GM19351 (cell line): ENCODE data around the gene IGDCC3.

Experiments
- ATAC-seq: cut with Tn5 transposase; IDR thresholded peaks from one replicate; pipeline ENCODE4 v1.9.1; 2021; ENCODE audit warnings: mild to moderate bottlenecking, moderate library complexity; ENCODE audit not compliant: unreplicated experiment

Gene IGDCC3

GRCh38 chr15:65388306-65389080, 10.7 kb upstream of the IGDCC3 start:
- no peak for ATAC-seq

- no peak for ATAC-seq
Measured at GRCh38 chr15:65386886-65387285, 9.1 kb upstream of the IGDCC3 start.

DNA sequence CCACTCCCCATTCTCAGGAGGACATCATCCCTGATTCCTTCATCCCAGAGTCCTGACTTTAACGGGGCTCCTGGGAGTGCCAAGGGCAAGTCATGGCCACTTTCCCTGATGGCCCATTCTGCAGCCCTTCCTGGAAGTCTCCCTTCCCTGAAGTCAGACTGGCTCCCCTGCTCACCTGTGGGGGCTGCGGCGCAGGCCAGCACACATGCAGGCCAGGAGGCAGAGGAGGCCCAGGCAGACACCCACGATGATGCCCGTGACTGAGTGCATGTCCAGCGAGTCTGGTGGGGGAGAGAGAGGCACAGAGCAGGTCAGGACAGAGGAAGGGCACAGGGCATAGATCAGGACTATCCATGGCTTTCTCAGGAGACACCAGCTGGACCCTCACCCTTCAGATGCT, 8.6 kb upstream of the IGDCC3 start:
- ATAC-seq: no peak

GRCh38 chr15:65385870-65386258, 8.1 kb upstream of the IGDCC3 start:
- ATAC-seq: no peak

DNA sequence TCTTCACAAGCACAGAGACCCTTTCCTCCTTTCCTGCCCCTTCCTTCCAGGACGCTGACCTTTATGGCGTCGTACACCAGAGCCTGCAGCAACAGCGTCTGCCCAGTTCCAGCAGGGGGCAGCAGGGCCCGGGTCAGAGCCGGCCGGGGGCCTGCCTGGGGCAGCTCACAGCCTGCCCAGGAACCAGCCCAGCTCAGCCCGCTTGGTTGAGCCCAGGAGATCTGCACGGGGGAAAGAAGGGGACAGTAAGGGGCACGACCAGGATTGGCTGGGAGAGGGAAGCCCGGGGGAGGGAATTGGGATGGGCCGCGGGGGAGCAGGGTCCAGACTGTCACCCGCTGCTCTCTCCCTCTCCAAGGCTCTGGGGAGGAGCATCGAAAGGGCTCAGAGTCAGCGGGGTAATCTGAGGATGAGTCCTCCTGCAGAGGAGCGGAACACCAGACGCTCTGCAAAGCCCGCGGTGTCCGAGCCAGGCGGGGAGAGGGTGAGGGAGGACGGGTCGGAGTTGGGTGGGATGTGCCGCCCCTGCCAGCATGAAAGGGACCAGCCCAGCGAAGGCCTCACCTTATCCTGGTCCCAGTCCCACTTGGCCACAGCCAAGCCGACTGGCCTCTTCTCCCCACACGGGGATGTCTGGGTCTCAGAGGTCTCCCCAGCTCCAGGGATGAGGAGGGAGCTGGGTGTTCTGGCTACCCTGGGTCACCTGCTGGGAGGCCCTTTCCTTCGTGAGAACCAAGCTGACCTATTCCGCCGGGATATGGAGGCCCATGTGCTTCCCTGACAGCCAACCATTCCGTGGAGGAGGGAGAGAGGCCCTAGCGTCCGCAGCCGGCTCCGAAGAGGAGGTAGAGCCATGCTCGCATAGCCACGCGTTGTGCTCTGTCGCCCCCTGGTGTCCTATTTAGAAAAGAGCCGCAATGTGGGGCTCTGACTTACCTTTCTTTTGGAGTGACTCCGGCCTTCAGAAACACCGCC, 7.4 kb upstream of the IGDCC3 start:
- peak; percentile 68 for ATAC-seq

DNA sequence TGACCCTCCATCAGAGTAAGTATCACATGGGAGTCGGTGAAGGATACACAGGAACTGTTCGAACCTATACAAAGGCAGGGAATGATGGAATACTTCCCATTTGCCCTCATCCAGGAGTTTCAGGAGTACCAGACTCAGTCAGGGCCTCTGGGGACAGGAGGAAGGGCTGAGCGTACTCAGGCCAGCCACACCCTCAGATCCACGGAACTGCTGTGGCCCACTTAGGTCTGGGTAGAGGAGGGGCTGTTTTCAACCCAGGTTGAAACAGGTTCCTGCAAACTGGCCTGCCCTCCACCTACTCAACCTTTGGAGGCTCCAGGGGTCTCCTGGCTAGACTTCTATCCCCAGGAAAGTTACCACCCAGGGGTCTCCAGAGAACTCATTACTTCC, 6.7 kb upstream of the IGDCC3 start:
- ATAC-seq: no peak

GRCh38 chr15:65383991-65384390, 6.2 kb upstream of the IGDCC3 start:
- no peak for ATAC-seq

GRCh38 chr15:65383456-65383855, 5.7 kb upstream of the IGDCC3 start:
- no peak for ATAC-seq

DNA sequence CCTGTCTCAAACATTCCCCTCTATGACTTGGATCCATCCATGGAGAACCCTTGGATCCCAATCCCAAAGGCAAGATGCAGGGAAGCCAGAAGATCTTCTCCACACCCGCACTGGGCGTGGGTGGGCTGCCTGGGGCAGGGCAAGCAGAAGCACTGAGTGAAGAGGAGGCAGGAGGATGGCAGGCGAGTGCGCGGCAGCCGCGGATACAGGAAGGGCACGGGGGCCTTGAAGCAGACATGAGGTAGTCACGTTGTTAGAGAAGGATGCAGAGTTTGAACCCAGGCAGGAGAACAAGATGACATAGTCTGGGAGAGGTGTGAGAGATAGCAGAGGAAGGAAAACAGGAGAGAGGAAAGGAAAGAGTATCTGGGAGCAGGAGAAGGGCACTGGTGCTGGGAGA, 5.1 kb upstream of the IGDCC3 start:
- no peak for ATAC-seq

- no peak for ATAC-seq
Measured at GRCh38 chr15:65382146-65382491, 4.3 kb upstream of the IGDCC3 start.

DNA sequence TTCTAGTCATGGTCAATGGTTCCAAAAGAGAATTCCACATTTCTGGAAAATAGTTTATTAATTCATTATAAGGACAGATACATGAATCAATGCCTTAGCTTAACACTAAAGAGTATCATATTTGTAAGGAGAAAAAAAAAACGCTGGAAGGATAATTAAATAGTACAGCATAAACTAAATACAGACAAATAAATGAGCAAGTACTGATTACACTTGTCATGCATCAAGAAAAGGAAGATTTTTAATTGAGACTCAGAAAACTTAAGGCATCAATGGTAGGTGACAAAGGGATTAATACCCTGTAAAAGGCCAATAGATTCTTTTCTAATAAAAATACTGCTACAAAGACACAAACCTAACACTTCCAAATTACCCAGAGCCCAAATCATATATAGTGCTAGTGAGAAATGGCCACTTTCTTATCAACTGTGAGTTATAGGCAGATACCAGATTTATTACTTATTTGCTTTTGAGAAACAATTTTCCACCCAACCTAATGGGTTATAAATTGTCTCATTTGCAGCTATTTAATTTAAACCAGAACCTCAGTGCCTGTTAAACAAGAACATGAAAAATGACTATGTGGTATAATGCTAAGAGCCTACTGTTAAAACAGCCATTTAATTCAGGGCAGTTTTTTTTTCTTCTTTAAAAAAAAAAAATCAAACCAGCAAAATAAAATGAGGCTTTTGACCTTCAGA, 3.8 kb upstream of the IGDCC3 start:
- no peak for ATAC-seq

DNA sequence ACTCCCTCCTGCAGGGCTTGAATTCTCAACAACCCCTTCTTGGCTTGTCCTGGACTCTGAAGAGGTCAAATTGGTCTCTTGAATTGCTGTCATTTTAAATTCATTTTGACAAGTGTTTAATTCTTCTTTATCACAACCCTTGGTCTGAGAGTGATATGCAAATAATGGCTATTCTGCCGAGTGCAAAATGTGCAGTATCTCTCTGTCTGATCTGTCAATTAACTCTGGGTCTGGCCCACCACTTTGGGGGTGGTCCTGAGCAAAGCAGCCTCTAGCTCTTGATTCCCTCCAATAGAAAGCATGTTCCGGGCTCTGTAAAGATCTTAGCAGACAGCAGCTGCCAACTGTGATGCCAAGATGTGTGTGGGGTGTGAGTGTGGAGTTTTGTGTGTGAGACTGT, 2.2 kb upstream of the IGDCC3 start:
- ATAC-seq: no peak

DNA sequence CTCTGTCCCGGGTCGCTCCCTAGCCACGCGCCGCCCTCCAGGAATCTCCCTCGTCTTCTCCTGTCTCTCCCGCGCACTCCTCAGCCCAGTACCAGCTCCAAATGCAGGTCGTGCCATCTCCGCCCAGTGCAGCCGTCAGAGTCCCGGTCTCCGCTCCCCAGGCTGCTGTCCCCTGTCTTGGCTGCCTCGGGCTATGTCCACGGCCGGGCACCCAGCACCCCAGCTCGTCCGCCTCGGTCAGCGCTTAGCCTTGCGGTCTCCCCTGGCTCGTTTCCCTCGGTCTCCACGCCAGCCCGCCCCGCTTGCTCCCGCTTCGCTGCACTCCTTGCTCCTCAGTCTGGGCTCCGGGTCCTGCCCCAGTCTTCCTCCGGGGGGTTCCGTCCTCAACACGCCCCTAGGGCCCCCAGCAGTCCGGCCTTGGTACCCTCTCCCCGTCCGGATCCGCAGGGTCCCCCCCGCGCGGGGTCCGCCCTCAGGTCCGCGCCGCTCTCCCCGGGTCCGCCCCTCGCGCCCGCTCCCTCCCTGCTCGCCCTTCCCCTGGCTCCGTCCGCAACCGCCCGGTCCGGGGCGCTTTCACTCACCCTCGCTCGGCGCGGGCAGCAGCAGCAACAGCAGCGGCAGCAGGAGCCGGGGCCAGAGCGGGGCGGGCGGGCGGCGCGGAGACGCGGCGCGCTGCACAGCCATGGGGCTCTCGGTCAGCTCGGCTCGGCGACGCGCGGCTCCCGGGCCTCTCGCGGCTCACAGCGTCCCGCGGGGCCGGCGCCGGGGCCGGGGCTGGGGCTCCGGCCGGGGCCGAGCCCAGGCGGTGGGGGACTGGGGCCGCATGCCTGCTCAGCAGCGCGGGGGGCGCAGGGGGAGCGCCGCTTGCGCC, 462 bp downstream of the IGDCC3 start:
- ATAC-seq: no peak

- no peak for ATAC-seq
Measured at GRCh38 chr15:65376767-65377104, 1.1 kb downstream of the IGDCC3 start.

GRCh38 chr15:65375871-65376607, 1.8 kb downstream of the IGDCC3 start:
- no peak for ATAC-seq

- no peak for ATAC-seq
Measured at GRCh38 chr15:65374821-65375401, 2.9 kb downstream of the IGDCC3 start.

- ATAC-seq: no peak
Measured at GRCh38 chr15:65374334-65374733, 3.5 kb downstream of the IGDCC3 start.

DNA sequence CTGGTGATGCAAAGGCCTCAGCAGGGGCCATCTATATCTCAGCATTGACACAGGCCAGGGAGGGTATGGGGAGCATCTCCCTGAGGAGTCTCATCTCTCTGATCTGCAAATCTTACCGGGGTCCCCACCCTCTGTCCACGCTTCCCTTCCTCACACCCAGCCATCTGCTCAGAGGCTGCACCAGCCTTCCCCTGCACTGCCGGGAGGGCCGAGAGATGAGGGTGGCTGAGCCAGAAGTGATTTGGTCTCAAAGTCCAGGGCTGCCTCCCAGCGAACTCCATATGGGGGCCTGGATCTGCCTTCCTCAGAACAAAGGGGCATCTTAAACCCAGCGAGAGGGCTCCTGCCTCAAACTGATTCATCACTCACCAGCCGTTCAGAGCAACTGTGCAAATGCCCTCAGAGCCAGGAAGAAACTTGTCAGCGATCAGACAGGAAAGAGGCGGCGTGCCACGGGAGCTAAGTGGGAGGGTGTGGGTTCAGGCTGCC, 4.6 kb downstream of the IGDCC3 start:
- no peak for ATAC-seq

DNA sequence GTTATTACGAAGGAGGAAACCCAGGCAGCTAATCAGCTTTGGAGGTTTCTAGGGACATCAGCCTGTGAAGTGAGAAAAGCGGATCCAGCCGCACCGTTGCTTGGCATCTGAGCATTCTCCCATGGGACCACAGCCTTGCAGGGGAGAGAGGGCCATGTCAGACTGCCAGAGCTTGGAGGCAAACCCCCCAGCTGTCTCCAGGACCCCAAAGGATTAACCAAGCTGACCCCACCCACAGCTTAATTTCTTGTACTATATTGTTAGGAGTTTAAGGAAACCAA, 5.1 kb downstream of the IGDCC3 start:
- ATAC-seq: no peak
